Lung (tissue), 12 donors: ENCODE results near the gene CERS5. TPM values are rescaled to one million over a fixed set of nuclear protein-coding genes. Genes with fewer than 3 reads are reported as not detected.
A peak's percentile ranks its signal among the peaks of the same experiment; 100 is the strongest.

Experiments
- ATAC-seq: fragments of 200-7000 bp; cut with Tn5 transposase; one replicate; pipeline ENCODE4 v1.9.1; 2020; ENCODE audit warnings: moderate number of reproducible peaks; ENCODE audit not compliant: insufficient read depth, low FRiP score
- DNase-seq, 3 donors: peaks; one replicate each; pipeline ENCODE4 v3.0.0-alpha.2; 2013 to 2017
- H3K27ac ChIP-seq, 2 donors: one replicate each; pipeline ENCODE4 v1.5.1; 2013; ENCODE audit warnings: mild to moderate bottlenecking in 2 of 2, moderate library complexity in 2 of 2, control low read depth in 1 of 2, inconsistent platforms in 1 of 2, low read depth in 1 of 2, low read length in 1 of 2
- H3K27me3 ChIP-seq, 3 donors: one replicate each; pipeline ENCODE4 v1.5.1; 2013; ENCODE audit warnings: low read length in 2 of 3; ENCODE audit not compliant: control insufficient read depth in 3 of 3, insufficient read depth in 3 of 3
- H3K36me3 ChIP-seq, 4 donors: one replicate each; pipeline ENCODE4 v1.5.1; 2013; ENCODE audit warnings: low read length in 4 of 4, mild to moderate bottlenecking in 1 of 4, moderate library complexity in 1 of 4; ENCODE audit not compliant: control insufficient read depth in 4 of 4, insufficient read depth in 4 of 4
- H3K4me1 ChIP-seq, 5 donors: one replicate each; pipeline ENCODE4 v1.5.1; 2013; ENCODE audit warnings: low read length in 5 of 5, mild to moderate bottlenecking in 2 of 5, moderate library complexity in 1 of 5; ENCODE audit not compliant: control insufficient read depth in 5 of 5, insufficient read depth in 5 of 5
- H3K4me3 ChIP-seq: one replicate; pipeline ENCODE4 v1.5.1; 2013; ENCODE audit warnings: mild to moderate bottlenecking, control low read depth, moderate library complexity
- H3K9ac ChIP-seq, 2 donors: one replicate each; pipeline ENCODE4 v1.5.1; 2013; ENCODE audit warnings: low read length in 2 of 2, control low read depth in 1 of 2; ENCODE audit not compliant: insufficient read depth in 1 of 2
- H3K9me3 ChIP-seq, 4 donors: one replicate each; pipeline ENCODE4 v1.5.1; 2013; ENCODE audit warnings: low read length in 3 of 4, mild to moderate bottlenecking in 1 of 4, moderate library complexity in 1 of 4; ENCODE audit not compliant: control insufficient read depth in 4 of 4, insufficient read depth in 3 of 4
- WGBS, 2 donors: extraction: QIAGEN DNeasy Blood & Tissue Kit; methylation state at CpG; one replicate each; pipeline ENCODE4 v1.1.7; 2013; 5-methylcytosine and 5-hydroxymethylcytosine counted together
- polyA plus RNA-seq, 2 donors: library from polyadenylated mRNA; stranded (reverse); fragments of 200-250 nt; gene quantifications; one replicate each; pipeline ENCODE4 v1.2.1, GENCODE V29; 2013
- total RNA-seq, 2 donors: library from RNA; depleted of rRNA in 1 of 2; stranded (reverse); fragments of >200 nt in 1 of 2; gene quantifications; one replicate each; pipeline ENCODE4 v1.2.1, GENCODE V29; 2014 to 2021
- TF ChIP-seq, protein P1 (sequence below): IDR thresholded peaks from 2 replicates; pipeline ENCODE4 v1.5.1; 2012; ENCODE audit warnings: mild to moderate bottlenecking; ENCODE audit errors: control extremely low read depth, extremely low read depth
- donor health status: control.
- donor health status: control.
- donor health status: Bipolar disorder and iron deficiency.
- donor health status: healthy.
- donor health status: DM: yes; HTN: yes; CAD: no.

Gene CERS5
- total and polyA plus RNA-seq, 4 donors, result 32.6 to 54.0 (median 37.8) TPM

DNA sequence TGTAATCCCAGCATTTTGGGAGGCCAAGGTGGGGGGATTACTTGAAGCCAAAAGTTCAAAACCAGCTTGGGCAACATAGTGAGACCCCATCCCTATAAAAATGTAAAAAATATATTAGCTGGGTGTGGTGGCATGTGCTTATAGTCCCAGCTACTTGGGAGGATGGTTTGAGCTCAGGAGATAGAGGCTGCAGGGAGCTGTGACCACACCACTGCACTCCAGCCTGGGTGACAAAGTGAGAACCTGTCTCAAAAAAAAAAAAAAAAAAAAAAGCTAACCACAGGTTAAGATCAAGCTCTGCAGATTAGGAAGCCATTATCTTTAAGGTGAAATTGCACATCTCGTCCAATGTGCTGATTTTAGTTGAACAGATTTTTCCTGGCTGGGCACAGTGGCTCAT, 23.7 kb upstream of the CERS5 start:
- H3K9me3 ChIP-seq, result no peaks in the 10 kb centered on the region
- H3K4me3 ChIP-seq, result no peak overlapping the region
- no peak overlapping the region for H3K27ac ChIP-seq
- H3K27me3 ChIP-seq, result no peaks in the 10 kb centered on the region
- WGBS, 2 donors, result 92 to 100% methylated on average over 1 of the region's 1 CpG
- ATAC-seq (no peak), DNase-seq (no peak)
- H3K9ac ChIP-seq, result no peak overlapping the region
- TF ChIP-seq, protein P1, sequence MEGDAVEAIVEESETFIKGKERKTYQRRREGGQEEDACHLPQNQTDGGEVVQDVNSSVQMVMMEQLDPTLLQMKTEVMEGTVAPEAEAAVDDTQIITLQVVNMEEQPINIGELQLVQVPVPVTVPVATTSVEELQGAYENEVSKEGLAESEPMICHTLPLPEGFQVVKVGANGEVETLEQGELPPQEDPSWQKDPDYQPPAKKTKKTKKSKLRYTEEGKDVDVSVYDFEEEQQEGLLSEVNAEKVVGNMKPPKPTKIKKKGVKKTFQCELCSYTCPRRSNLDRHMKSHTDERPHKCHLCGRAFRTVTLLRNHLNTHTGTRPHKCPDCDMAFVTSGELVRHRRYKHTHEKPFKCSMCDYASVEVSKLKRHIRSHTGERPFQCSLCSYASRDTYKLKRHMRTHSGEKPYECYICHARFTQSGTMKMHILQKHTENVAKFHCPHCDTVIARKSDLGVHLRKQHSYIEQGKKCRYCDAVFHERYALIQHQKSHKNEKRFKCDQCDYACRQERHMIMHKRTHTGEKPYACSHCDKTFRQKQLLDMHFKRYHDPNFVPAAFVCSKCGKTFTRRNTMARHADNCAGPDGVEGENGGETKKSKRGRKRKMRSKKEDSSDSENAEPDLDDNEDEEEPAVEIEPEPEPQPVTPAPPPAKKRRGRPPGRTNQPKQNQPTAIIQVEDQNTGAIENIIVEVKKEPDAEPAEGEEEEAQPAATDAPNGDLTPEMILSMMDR, result no peak
- H3K4me1 ChIP-seq, result peaks cover 0 to 5% (median 0%) of the 10 kb centered on the region in 5 donors
- H3K36me3 ChIP-seq, result peaks cover 0 to 8% (median 4%) of the 10 kb centered on the region in 4 donors

DNA sequence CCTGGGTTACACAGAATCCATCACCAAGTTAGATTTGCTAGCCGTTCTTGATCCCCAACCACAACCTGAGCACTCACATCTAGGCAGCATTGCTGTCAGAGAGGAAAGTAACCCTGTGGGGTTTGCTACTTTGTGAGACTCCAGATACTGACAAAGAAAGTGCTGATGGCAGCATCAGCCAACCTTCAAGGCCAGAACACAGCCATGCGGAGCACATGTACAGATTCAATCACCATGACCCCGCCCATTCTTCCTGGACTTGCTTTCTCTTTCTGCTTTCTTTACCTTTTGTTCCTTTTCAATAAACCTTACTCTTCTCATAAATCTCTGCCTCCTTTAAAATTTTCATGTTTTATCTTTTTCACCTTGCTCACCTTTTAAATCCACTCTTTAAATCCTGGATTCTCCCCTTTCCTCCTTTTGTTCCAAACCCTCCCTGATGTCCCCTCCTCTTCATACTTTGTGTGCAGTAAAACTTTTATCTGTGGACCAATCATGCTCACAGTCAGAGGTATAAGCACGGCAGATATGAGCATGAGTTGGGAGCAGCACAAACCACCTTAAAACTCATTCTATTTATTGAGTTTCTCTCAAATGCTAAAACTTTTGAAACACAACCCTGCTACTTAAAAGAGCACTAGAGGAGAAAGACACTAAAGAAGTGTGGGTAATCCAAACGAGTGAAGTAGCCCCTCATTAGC, 21.9 kb upstream of the CERS5 start:
- Histone ChIP-seq H3K4me3 (no peak overlapping the region), H3K27me3 (no peaks in the 10 kb centered on the region), H3K4me1 (peaks cover 0 to 6% (median 0%) of the 10 kb centered on the region in 5 donors), H3K9ac (no peak overlapping the region), H3K9me3 (no peaks in the 10 kb centered on the region), H3K27ac (no peak overlapping the region), H3K36me3 (peaks cover 0 to 7% (median 3%) of the 10 kb centered on the region in 4 donors)
- ATAC-seq (no peak), DNase-seq (no peak)
- WGBS, 2 donors, result 84 to 89% methylated on average over 5 of the region's 5 CpGs
- TF ChIP-seq, protein P1, result no peak

DNA sequence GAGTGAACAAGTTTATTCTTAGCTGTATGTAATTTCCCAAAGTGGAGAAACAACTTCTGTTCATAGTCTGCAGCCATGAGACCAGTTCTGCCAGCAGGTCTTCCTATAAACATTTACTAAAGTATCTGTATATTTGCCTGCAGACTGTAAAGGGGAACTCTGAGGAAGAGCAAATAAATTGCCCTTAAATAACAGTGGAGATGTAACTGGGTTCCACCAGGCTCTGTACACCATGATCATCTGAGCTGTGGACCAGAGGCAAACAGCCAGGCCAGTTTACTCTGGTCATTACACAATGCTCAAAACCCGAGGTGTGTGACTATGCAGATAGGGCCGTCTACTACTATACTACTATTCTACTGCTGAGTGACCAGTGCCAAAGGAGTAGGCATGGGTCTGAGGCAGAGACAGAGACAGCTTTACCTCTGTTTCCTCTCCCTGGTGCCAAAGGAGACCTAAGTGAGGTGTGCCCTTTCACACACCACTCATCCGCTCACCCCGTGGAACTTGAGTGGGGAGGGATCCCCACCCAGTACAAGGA, 21.1 kb upstream of the CERS5 start:
- Histone ChIP-seq H3K4me1 (peaks cover 0 to 6% (median 0%) of the 10 kb centered on the region in 5 donors), H3K27me3 (no peaks in the 10 kb centered on the region), H3K36me3 (peaks cover 0 to 7% (median 2%) of the 10 kb centered on the region in 4 donors), H3K27ac (peak overlapping the region in 1 of 2 donors; percentile 2), H3K9me3 (no peaks in the 10 kb centered on the region), H3K4me3 (no peak overlapping the region), H3K9ac (no peak overlapping the region)
- WGBS, 2 donors, result 67 to 83% methylated on average over 4 of the region's 4 CpGs
- TF ChIP-seq, protein P1, result no peak
- ATAC-seq, result no peak
- DNase-seq, result no peak
